AG09309 (cell line): ENCODE results near the gene SDC1.
A peak's percentile ranks its signal among the peaks of the same experiment; 100 is the strongest.
"Not testable (repeated sequence)": the region's sequence is repeated elsewhere in the genome, so short reads cannot be mapped to it uniquely, and the experiment has no call there.

Experiments used
- DNase-seq: peaks from one replicate; pipeline ENCODE4 v3.0.0-alpha.2; 2010; ENCODE audit warnings: low read depth
- H3K4me3 ChIP-seq: 2 replicates; pipeline ENCODE4 v1.5.1; 2011; ENCODE audit warnings: mild to moderate bottlenecking, low read depth, low read length, moderate library complexity; ENCODE audit not compliant: control insufficient read depth
- TF ChIP-seq, protein P1 (sequence below): IDR thresholded peaks from 2 replicates; pipeline ENCODE4 v1.5.1; 2011; ENCODE audit warnings: mild to moderate bottlenecking, low read depth, low read length, inconsistent platforms; ENCODE audit not compliant: insufficient read depth, control insufficient read depth; ENCODE audit errors: missing control alignments

The SDC1 gene, protein sequence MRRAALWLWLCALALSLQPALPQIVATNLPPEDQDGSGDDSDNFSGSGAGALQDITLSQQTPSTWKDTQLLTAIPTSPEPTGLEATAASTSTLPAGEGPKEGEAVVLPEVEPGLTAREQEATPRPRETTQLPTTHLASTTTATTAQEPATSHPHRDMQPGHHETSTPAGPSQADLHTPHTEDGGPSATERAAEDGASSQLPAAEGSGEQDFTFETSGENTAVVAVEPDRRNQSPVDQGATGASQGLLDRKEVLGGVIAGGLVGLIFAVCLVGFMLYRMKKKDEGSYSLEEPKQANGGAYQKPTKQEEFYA

GRCh38 chr2:20224716-20225293 is at the start of gene SDC1:
SDC1 (minus strand) TSS chr2:20225130; CDS start chr2:20224867, 263 bp downstream.
- H3K4me3 ChIP-seq = peak within 1 kb of the TSS; percentile 71
- TF ChIP-seq, protein P1, sequence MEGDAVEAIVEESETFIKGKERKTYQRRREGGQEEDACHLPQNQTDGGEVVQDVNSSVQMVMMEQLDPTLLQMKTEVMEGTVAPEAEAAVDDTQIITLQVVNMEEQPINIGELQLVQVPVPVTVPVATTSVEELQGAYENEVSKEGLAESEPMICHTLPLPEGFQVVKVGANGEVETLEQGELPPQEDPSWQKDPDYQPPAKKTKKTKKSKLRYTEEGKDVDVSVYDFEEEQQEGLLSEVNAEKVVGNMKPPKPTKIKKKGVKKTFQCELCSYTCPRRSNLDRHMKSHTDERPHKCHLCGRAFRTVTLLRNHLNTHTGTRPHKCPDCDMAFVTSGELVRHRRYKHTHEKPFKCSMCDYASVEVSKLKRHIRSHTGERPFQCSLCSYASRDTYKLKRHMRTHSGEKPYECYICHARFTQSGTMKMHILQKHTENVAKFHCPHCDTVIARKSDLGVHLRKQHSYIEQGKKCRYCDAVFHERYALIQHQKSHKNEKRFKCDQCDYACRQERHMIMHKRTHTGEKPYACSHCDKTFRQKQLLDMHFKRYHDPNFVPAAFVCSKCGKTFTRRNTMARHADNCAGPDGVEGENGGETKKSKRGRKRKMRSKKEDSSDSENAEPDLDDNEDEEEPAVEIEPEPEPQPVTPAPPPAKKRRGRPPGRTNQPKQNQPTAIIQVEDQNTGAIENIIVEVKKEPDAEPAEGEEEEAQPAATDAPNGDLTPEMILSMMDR = no peak
- DNase-seq = peak; percentile 3

DNA sequence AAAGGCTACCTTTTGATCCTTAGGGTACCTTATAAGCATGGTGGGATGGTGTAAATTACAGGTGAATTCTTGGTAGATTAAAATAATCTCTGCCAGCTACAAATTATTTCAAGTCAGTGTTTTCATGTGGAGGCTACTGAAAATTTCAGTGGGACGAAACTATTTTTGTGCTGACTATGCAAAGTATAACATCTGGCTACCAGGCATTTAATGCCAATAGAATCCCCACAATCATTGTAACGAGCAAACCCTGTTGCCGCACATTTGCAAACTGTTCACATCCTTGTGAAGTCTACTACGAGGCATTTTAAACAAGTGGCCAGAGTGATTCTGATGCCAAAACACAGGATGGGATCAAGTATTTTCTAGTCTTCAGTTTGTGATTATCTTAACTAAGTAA is 48.1 kb upstream of the SDC1 start:
- H3K4me3 ChIP-seq = no peak overlapping the region
- TF ChIP-seq, protein P1 = no peak
- no peak for DNase-seq

DNA sequence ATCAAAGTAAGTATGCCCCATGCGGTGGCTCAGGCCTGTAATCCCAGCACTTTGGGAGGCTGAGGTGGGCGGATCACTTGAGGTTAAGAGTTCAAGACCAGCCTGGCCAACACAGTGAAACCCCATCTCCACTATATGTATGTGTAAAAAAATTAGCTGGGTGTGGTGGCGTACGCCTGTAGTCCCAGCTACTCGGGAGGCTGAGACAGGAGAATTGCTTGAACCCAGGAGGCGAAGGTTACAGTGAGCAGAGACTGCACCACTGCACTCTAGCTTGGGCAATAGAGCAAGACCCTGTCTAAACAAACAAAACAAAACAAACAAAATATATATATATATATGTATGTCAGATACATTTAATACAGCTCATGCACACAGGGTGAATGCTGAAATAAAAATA is 43.4 kb upstream of the SDC1 start:
- not testable (repeated sequence) for H3K4me3 ChIP-seq, DNase-seq

DNA sequence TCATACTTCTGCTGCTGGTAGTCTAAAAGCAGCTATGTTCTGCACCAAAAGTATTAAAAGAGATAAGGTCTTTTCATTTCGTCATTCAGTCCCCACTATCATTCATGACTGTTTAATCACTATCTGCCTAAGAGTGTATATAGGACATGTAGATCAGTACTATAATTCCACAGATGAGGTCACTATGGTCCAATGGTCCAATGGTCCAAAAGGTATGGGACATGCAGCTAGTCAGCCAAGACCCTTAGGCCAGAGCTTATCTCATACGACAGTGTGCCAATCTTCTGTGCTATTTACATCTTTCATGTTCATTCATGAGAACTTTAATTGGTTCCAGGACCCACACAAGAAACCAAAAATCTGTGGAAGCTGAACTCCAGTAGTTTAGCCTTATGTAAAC is 42.6 kb upstream of the SDC1 start:
- TF ChIP-seq, protein P1 = no peak
- no peak overlapping the region for H3K4me3 ChIP-seq
- no peak for DNase-seq

GRCh38 chr2:20264629-20265028 is 39.7 kb upstream of the SDC1 start:
- TF ChIP-seq, protein P1 = no peak
- H3K4me3 ChIP-seq = no peak overlapping the region
- no peak for DNase-seq

DNA sequence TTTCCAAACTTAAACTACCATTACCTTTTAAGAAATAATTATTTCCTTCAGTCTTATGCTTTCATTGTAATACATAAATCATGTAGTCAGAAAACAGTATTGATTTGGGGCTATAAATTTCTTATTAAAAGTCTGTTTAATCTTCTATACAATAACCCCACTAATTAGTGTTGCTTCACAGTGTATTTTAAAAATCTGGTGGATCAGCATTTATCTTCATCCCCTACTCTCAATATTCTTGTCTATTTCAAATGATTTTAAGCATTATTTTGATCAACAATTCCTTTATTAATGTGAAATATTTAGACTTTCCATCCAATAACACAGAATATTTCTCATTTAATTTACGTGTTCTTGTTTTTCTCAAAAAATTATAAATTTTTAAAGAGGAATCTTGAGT is 32.5 kb upstream of the SDC1 start:
- TF ChIP-seq, protein P1 = no peak
- DNase-seq = no peak
- no peak overlapping the region for H3K4me3 ChIP-seq

- TF ChIP-seq, protein P1 = no peak
- no peak for DNase-seq
- no peak overlapping the region for H3K4me3 ChIP-seq
Observed at GRCh38 chr2:20254731-20255130, 29.8 kb upstream of the SDC1 start.
